Activated B cell treated with CpG ODN at 0.5 μM for 24 hours (primary cell): ENCODE results near the gene KLHL29. TPM values are rescaled to one million over a fixed set of nuclear protein-coding genes. Genes with fewer than 3 reads are reported as not detected.

Source experiments
- ATAC-seq: fragments of 200-7000 bp; cut with Tn5 transposase; one replicate; pipeline ENCODE4 v1.10.0; 2021; ENCODE audit warnings: low read depth, mild to moderate bottlenecking, moderate library complexity
- CTCF ChIA-PET: fragments of 350-600 bp; sonication (Branson Sonifier 250); formaldehyde crosslinking; loops from one replicate; lab custom pipeline; 2021; ENCODE audit warnings: antibody characterized with exemption; lab: Charles Lee
- POLR2A ChIA-PET: fragments of 350-600 bp; sonication (Branson Sonifier 250); formaldehyde crosslinking; loops from one replicate; lab custom pipeline; 2021; ENCODE audit warnings: antibody characterized with exemption; lab: Charles Lee
- DNase-seq: peaks from one replicate; pipeline ENCODE4 v3.0.0; 2022
- H3K27ac Mint-ChIP-seq: one replicate; pipeline ENCODE4 v1.8.0; 2020; ENCODE audit warnings: mixed read lengths
- H3K27me3 Mint-ChIP-seq: one replicate; pipeline ENCODE4 v1.8.0; 2021; ENCODE audit warnings: mixed read lengths
- H3K36me3 Mint-ChIP-seq: one replicate; pipeline ENCODE4 v1.8.0; 2021; ENCODE audit warnings: low read depth, mixed read lengths
- H3K4me1 Mint-ChIP-seq: one replicate; pipeline ENCODE4 v1.8.0; 2021; ENCODE audit warnings: mixed read lengths
- H3K4me3 Mint-ChIP-seq: one replicate; pipeline ENCODE4 v1.8.0; 2020; ENCODE audit warnings: mild to moderate bottlenecking, mixed read lengths
- H3K9me3 Mint-ChIP-seq: one replicate; pipeline ENCODE4 v1.8.0; 2020; ENCODE audit warnings: mixed read lengths
- CTCF ChIP-seq: fragments of 200-600 bp; IDR thresholded peaks from one replicate; pipeline ENCODE4 v1.8.0; 2022; ENCODE audit warnings: antibody characterized with exemption, mild to moderate bottlenecking
- intact Hi-C: fragments of 100-400 bp; cut with micrococcal nuclease; formaldehyde crosslinking; loops from one replicate; pipeline ENCODE4 v1.15.1; 2024
- total RNA-seq: library from RNA; stranded (reverse); gene quantifications from 2 replicates; pipeline ENCODE4 v1.2.3, GENCODE V29; 2022

KLHL29 gene
- total RNA-seq, 1 donor from 2014 or later: 2.5 TPM

- POLR2A ChIA-PET: no interaction called here
- CTCF ChIA-PET: no interaction called here
These were observed 211.4 kb downstream of the KLHL29 start for GRCh38 chr2:23596316-23596885.

GRCh38 chr2:23597687-23598086, 212.7 kb downstream of the KLHL29 start:
- no peak for TF ChIP-seq CTCF
- no peaks in the 10 kb centered on the region for H3K9me3 Mint-ChIP-seq
- POLR2A ChIA-PET: no interaction called here
- no peak overlapping the region for H3K27ac Mint-ChIP-seq
- intact Hi-C loops: no loop called here
- no peak overlapping the region for H3K4me3 Mint-ChIP-seq
- H3K36me3 Mint-ChIP-seq: no peaks in the 10 kb centered on the region
- H3K4me1 Mint-ChIP-seq: no peaks in the 10 kb centered on the region
- H3K27me3 Mint-ChIP-seq: no peaks in the 10 kb centered on the region
- CTCF ChIA-PET: no interaction called here
- ATAC-seq (no peak), DNase-seq (no peak)

More at GRCh38 chr2:23596316-23596885, 211.4 kb downstream of the KLHL29 start:
- Mint-ChIP-seq H3K9me3 (no peaks in the 10 kb centered on the region), H3K27ac (no peak overlapping the region), H3K4me1 (no peaks in the 10 kb centered on the region), H3K36me3 (no peaks in the 10 kb centered on the region), H3K4me3 (no peak overlapping the region), H3K27me3 (no peaks in the 10 kb centered on the region)
- DNase-seq (no peak), ATAC-seq (no peak)
- TF ChIP-seq CTCF: no peak
- intact Hi-C loops: no loop called here

- no peak for TF ChIP-seq CTCF
- Mint-ChIP-seq H3K27ac (no peak overlapping the region), H3K4me3 (no peak overlapping the region), H3K9me3 (no peaks in the 10 kb centered on the region), H3K4me1 (no peaks in the 10 kb centered on the region), H3K27me3 (no peaks in the 10 kb centered on the region), H3K36me3 (no peaks in the 10 kb centered on the region)
- intact Hi-C loops: no loop called here
- CTCF ChIA-PET: no interaction called here
- POLR2A ChIA-PET: no interaction called here
- ATAC-seq (no peak), DNase-seq (no peak)
These were observed 214.0 kb downstream of the KLHL29 start for GRCh38 chr2:23599006-23599405.

GRCh38 chr2:23599667-23600066, 214.7 kb downstream of the KLHL29 start:
- no peak for DNase-seq
- Mint-ChIP-seq H3K4me1 (no peaks in the 10 kb centered on the region), H3K27me3 (no peaks in the 10 kb centered on the region), H3K36me3 (no peaks in the 10 kb centered on the region), H3K27ac (no peak overlapping the region), H3K4me3 (no peak overlapping the region), H3K9me3 (no peaks in the 10 kb centered on the region)
- TF ChIP-seq CTCF: no peak
- intact Hi-C loops: no loop called here
- ChIA-PET CTCF (no interaction called here), POLR2A (no interaction called here)
- no peak for ATAC-seq

- intact Hi-C loops: no loop called here
- no peak for TF ChIP-seq CTCF
- no peaks in the 10 kb centered on the region for H3K9me3 Mint-ChIP-seq
- ATAC-seq (no peak), DNase-seq (no peak)
- no peaks in the 10 kb centered on the region for H3K27me3 Mint-ChIP-seq
- no peaks in the 10 kb centered on the region for H3K36me3 Mint-ChIP-seq
- H3K4me1 Mint-ChIP-seq: no peaks in the 10 kb centered on the region
- ChIA-PET CTCF (no interaction called here), POLR2A (no interaction called here)
- no peak overlapping the region for H3K27ac Mint-ChIP-seq
- no peak overlapping the region for H3K4me3 Mint-ChIP-seq
These were observed 215.4 kb downstream of the KLHL29 start for GRCh38 chr2:23600346-23600745.
